Natural killer cell treated with Interleukin-12 subunit alpha and Interleukin-12 subunit beta and Interleukin-15 and Interleukin-18, amount 100 ng/mL, for 72 hours (primary cell): ENCODE measurements around the gene SAMM50. TPM values are rescaled to one million over a fixed set of nuclear protein-coding genes. Genes with fewer than 3 reads are reported as not detected.

Experiments used
- ATAC-seq, 2 donors: fragments of 150-1000 bp; cut with Tn5 transposase in 1 of 2; sonication (Bioruptor Pico), chemical (Tn5 transposase) in 1 of 2; 2 replicates each; pipeline ENCODE4 v1.10.0; 2021
- DNase-seq: peaks from one replicate; pipeline ENCODE4 v3.0.0; 2022; ENCODE audit warnings: low spot score
- H3K27ac Mint-ChIP-seq, 2 donors: 1 replicate in 1 of 2; 2 replicates in 1 of 2; pipeline ENCODE4 v1.8.0; 2022; ENCODE audit warnings: mixed read lengths in 2 of 2, mild to moderate bottlenecking in 1 of 2, moderate library complexity in 1 of 2
- H3K27me3 Mint-ChIP-seq, 2 donors: 1 replicate in 1 of 2; 2 replicates in 1 of 2; pipeline ENCODE4 v1.8.0; 2022; ENCODE audit warnings: mixed read lengths in 2 of 2
- H3K36me3 Mint-ChIP-seq: one replicate; pipeline ENCODE4 v1.8.0; 2022; ENCODE audit warnings: mixed read lengths
- H3K4me1 Mint-ChIP-seq, 2 donors: 1 replicate in 1 of 2; 2 replicates in 1 of 2; pipeline ENCODE4 v1.8.0; 2022; ENCODE audit warnings: low read depth in 2 of 2, mixed read lengths in 2 of 2, mild to moderate bottlenecking in 1 of 2
- H3K4me3 Mint-ChIP-seq: one replicate; pipeline ENCODE4 v1.8.0; 2022; ENCODE audit warnings: mixed read lengths
- H3K9me3 Mint-ChIP-seq: 2 replicates; pipeline ENCODE4 v1.8.0; 2022; ENCODE audit warnings: mixed read lengths
- total RNA-seq, 2 donors: library from RNA; stranded (reverse); gene quantifications; one replicate each; pipeline ENCODE4 v1.2.3, GENCODE V29; 2022

Gene SAMM50
- total RNA-seq, 2 donors from 2014 or later: 45.5 to 46.5 TPM

DNA sequence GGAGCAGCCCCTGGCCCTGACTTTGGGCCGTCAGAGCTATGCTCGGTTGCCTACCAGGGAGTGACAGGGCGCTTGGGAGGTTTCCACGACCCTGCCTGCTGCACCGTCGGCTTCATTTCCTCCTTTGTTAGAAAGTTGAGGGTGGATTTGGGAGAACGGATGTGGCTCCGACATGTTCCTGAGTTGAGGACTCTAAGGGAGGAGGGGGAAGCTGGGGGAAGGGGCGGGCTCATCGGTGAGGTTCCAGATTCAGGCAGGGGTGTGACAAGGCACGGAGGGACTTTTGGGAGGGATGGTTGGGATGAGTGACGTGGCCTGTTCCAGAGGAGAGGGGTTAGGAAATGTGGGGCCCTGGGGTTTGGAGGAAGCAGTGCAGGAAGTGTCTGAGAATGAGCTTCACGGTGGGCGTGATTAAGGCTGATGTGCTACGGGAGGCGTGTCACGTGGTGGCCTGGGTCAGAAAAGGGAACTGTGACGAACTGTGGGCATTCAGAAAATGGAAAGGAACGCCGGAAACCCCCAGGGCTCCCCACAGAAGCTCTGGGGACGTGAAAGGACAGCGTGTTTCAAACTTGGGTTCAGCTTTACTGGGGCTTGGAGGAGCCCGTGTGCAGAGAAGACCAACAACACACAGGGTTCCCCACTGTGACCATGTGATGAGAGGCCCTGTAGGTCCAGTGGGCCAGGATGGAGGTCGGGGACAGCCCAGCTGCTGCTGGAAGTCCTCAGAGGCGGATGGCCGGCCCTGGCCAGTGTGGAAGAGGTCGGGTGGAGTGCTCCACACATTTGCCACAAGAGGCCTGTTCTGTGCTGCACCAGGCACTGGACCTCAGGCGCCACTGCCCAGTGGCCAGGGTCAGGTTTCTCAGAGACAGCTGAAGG lies 71.6 kb downstream of the SAMM50 start:
- Mint-ChIP-seq H3K27ac (peak overlapping the region; percentile 88 to 93), H3K9me3 (no peaks in the 10 kb centered on the region), H3K4me3 (peak overlapping the region; percentile 90), H3K36me3 (no peaks in the 10 kb centered on the region), H3K27me3 (peaks cover 0 to 12% of the 10 kb centered on the region in 2 donors), H3K4me1 (peaks cover 33 to 43% of the 10 kb centered on the region in 2 donors)
- peak; percentile 84 for DNase-seq
- peak; percentile 82 to 85 for ATAC-seq

DNA sequence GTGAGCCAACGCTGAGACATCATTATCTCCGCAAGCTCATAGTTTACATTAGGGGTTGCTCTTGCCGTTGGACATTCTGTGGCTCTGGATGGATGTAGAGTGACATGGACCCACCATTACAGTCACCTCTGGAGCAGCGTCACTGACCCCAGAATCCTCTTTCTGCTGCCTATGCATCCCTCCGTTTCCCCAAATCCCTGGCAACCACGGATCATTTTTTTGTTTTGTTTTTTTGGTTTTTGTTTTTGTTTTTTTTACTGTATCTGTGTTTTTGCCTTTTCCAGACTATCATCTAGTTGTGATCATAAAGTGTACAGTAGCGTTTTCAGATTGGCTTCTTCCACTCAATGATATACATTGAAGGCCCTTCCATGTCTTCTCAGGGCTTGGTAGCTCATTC lies 72.8 kb downstream of the SAMM50 start:
- H3K4me3 Mint-ChIP-seq: peak overlapping the region; percentile 13
- no peak for DNase-seq
- peak overlapping the region; percentile 3 to 37 for H3K27ac Mint-ChIP-seq
- peaks cover 30 to 37% of the 10 kb centered on the region in 2 donors for H3K4me1 Mint-ChIP-seq
- H3K36me3 Mint-ChIP-seq: no peaks in the 10 kb centered on the region
- peaks cover 0 to 12% of the 10 kb centered on the region in 2 donors for H3K27me3 Mint-ChIP-seq
- no peaks in the 10 kb centered on the region for H3K9me3 Mint-ChIP-seq
- ATAC-seq: no peak

DNA sequence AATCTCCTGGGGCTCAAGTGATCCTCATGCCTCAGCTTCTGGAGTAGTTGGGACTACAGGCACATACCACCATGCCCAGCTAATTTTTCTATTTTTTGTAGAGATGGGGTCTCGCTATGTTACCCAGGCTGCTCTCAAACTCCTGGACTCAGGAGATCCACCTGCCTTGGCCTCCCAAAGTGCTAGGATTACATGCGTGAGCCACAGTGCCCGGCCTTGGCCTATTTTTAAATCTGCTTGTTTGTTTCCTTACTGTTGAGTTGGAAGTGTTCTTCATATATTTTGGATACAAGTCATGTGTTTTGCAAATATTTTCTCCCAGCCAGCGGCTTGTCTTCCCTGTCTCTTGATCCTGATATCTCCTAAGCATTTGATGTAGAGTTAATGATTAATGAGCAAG lies 73.8 kb downstream of the SAMM50 start:
- DNase-seq (no peak), ATAC-seq (no peak)
- Mint-ChIP-seq H3K4me3 (no peak overlapping the region), H3K4me1 (peaks cover 25 to 37% of the 10 kb centered on the region in 2 donors), H3K27me3 (peaks cover 0 to 12% of the 10 kb centered on the region in 2 donors), H3K27ac (no peak overlapping the region), H3K9me3 (no peaks in the 10 kb centered on the region), H3K36me3 (no peaks in the 10 kb centered on the region)

DNA sequence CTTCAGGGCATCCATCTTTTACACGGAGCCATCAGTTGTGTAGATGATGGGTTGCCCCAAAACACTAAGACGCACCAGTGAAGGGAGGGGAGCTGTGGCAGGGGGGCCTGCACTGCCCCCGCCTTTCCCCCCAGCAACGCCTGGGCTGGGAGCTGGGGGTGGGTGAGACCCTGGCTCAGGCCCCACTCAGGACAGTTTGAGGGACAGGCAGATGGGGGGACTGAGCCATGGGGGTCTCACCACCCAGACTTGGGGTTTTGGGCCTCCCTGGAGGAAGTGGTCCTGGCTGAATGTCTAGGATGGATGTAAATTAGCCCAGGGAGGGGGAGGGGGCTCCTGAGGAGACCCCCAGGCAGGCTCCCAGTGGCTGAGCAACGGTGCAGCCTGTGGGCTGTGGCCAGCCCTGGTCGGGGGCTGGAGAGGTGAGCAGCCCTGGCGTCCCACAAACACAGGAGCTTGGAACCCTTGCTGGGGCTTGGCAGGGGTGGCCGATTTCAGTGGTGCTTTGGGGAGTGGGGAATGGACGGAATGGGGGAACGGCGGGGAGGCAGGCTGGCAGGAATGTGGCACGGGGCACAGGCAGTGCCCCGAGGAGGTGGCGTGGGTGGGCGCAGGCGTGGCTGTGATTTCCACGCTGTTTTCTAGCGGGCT lies 74.9 kb downstream of the SAMM50 start:
- no peak overlapping the region for H3K4me3 Mint-ChIP-seq
- H3K27ac Mint-ChIP-seq: no peak overlapping the region
- H3K4me1 Mint-ChIP-seq: peaks cover 25 to 34% of the 10 kb centered on the region in 2 donors
- ATAC-seq (no peak), DNase-seq (no peak)
- no peaks in the 10 kb centered on the region for H3K9me3 Mint-ChIP-seq
- no peaks in the 10 kb centered on the region for H3K36me3 Mint-ChIP-seq
- peaks cover 0 to 12% of the 10 kb centered on the region in 2 donors for H3K27me3 Mint-ChIP-seq

DNA sequence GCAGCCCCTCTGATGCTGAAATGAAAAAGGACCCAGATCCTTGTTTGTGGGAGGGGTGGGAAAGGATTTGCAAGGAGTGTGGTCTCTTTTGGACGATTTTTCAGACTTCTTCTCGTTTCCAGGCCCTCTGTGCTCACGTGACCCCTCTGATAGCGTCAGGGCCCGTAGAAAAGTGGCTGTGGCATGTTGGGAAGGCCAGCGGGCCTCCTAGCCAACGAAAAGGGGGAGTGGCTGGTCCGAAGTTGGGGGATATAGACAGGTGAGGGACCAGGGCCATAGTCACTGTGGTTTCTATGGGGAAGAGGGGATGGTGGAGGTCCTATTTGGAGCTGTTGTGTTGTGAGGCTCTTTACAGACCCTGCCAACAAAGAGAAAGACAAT lies 75.5 kb downstream of the SAMM50 start:
- peaks cover 0 to 9% of the 10 kb centered on the region in 2 donors for H3K27me3 Mint-ChIP-seq
- ATAC-seq: no peak
- H3K27ac Mint-ChIP-seq: no peak overlapping the region
- H3K36me3 Mint-ChIP-seq: no peaks in the 10 kb centered on the region
- no peak overlapping the region for H3K4me3 Mint-ChIP-seq
- H3K9me3 Mint-ChIP-seq: no peaks in the 10 kb centered on the region
- H3K4me1 Mint-ChIP-seq: peaks cover 21 to 29% of the 10 kb centered on the region in 2 donors
- no peak for DNase-seq

DNA sequence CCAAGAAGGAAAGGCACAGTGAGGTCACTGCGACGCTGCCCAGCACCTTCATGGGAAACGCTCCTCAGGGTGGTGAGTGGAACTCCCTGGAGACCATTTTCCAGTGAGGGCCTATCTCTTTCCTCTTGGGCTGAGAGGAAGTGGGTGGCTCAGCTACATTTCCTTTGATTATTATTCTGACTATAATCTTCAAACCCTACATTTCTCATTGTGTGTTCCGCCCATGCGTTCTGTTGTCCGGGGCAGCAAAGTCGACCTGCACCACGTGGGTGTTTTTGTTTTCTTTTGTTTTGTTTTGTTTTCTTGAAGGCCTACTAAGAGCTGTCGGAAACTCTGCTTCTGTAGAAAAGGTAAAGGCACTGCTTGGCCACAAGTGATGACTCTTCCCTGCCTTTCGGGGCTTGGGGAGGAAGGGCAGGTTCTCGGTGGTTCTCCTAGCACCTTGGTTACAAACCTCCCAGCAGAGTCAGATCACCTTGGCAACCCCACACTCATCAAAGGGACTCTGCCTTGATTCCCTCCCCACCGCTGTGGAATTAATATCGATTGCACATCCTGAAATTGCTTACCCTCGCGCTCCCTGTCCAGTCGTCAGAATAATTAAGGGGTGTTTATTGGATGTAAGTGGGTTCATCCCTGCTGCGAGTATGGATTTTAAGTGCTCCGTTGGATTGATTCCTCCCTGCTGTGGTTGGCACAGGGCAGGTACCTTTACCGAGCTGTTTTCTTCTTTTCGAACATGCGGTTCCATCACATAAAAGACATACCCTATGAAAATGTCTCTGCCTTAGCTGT lies 76.1 kb downstream of the SAMM50 start:
- no peak for ATAC-seq

DNA sequence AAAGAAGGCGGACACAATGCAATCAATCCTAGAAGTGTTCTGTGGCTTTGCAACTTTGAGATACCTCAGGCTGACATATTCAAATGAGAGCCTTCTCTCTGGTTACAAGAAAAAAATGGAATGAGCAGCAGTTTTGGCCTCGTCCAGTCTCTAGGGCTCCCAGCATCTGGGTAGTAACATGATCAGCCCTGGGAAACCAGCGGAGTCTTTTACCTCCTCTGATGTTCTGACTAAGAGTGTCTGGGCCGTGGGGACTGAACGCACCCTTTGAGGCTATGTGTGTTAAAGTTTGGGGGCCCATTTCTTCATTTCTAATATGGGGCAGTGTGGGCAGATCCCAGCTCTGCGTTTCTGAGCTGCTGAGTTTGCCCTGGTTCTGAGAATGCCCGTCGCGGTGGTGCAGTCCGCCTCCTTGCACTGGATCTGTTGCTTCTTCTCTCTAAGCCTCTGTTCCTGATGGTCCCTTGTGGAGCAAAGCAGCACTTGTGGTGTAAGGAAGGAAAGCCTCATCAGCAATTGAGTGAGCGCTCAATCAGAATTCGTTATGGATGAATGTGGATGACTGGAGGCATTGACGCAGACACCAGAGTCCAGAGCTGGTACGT lies 77.0 kb downstream of the SAMM50 start:
- no peak overlapping the region for H3K27ac Mint-ChIP-seq
- ATAC-seq (no peak), DNase-seq (no peak)
- H3K4me3 Mint-ChIP-seq: no peak overlapping the region
- no peaks in the 10 kb centered on the region for H3K36me3 Mint-ChIP-seq
- H3K9me3 Mint-ChIP-seq: no peaks in the 10 kb centered on the region
- H3K27me3 Mint-ChIP-seq: peaks cover 0 to 4% of the 10 kb centered on the region in 2 donors
- H3K4me1 Mint-ChIP-seq: peaks cover 7 to 13% of the 10 kb centered on the region in 2 donors

More for the DNA sequence above, 76.1 kb downstream of the SAMM50 start:
- Mint-ChIP-seq H3K27ac (no peak overlapping the region), H3K27me3 (peaks cover 0 to 8% of the 10 kb centered on the region in 2 donors), H3K4me1 (peaks cover 15 to 22% of the 10 kb centered on the region in 2 donors), H3K4me3 (no peak overlapping the region), H3K36me3 (no peaks in the 10 kb centered on the region), H3K9me3 (no peaks in the 10 kb centered on the region)
- DNase-seq: no peak

DNA sequence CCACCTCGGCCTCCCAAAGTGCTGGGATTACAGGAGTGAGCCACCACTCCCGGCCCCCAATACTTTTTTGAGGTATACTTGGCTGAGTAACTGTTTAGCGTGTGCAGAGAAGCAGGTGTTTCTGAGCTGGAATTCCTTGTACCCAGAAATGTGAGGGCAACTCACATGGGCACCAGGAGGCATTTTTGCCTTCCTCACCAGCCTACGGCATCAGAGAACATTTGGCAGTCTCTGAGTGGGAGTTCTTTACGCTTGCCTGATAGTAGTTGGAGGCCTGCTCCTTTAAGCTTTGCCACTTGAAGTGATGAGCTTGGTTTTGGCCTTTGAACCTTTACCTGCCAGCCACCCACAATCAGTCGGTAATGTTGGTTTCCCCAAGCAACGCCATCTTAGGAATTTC lies 78.0 kb downstream of the SAMM50 start:
- no peak for DNase-seq
- H3K36me3 Mint-ChIP-seq: no peaks in the 10 kb centered on the region

DNA sequence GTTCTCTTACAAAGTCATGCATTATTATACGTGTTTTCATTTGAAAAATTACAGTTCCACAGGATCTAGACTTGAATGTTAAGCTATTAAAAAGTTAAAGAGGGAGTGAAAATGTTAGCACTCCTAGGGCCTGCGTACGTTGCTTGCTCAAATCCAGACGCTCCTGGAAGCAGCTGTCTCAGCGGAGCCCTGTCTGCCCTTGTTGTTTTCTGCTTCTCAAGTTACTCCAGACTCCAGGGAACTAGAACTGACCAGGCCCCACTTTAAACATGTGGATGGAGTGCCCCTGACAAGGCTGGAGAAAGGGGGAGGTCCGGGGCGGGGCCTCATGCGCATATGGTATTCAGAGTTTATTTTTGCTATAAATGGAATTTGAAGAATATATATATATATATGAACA lies 78.5 kb downstream of the SAMM50 start:
- H3K27ac Mint-ChIP-seq: no peak overlapping the region
- DNase-seq: no peak
- ATAC-seq: no peak
- no peaks in the 10 kb centered on the region for H3K36me3 Mint-ChIP-seq
- H3K9me3 Mint-ChIP-seq: no peaks in the 10 kb centered on the region
- no peak overlapping the region for H3K4me3 Mint-ChIP-seq
- peaks cover under 1 to 7% of the 10 kb centered on the region in 2 donors for H3K4me1 Mint-ChIP-seq
- H3K27me3 Mint-ChIP-seq: peaks cover 0 to 5% of the 10 kb centered on the region in 2 donors

More for the DNA sequence above, 78.0 kb downstream of the SAMM50 start:
- H3K4me1 Mint-ChIP-seq: peaks cover 5 to 10% of the 10 kb centered on the region in 2 donors
- no peaks in the 10 kb centered on the region for H3K9me3 Mint-ChIP-seq
- H3K27ac Mint-ChIP-seq: no peak overlapping the region
- ATAC-seq: no peak
- H3K27me3 Mint-ChIP-seq: peaks cover 0 to 7% of the 10 kb centered on the region in 2 donors
- no peak overlapping the region for H3K4me3 Mint-ChIP-seq

DNA sequence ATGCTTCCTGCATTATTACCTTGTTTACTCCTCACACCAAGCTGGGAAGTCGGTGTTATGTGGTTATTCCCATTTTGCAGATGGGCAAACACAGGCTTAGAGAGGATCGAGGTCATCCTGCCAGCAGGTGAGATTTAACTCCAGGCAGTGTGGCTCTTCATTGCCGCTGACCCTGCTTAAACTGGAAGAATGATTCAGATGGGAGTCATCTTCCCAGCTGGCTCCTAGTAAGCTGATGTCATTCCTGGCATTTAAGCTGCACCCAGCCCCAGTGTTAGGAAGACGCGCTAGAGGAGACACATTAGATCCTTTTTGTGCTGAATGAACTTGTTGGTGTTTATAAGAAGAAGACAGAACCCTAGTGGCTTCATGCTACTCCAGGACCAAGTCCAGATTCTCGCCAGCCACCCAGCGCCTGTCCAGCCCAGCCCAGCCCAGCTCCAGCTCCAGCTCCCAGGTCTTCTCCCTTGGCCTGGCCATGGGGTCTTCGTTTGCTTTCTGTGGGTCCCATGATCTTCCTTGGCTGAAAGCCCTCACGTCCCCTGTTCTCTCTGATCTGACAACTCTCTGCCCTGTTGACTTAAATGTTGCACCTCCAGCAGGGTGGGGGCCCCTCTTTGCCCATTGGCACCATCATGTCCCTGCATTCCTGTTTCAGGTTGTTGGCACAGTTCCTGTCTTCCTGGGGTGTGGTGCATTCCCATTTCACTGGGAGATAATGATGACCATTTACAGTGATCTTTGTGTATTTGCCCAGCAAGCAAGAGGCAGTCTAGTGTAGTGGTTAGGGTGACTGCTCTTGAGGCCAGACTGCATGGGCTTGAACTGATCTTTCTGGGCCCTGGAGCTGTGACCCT lies 82.5 kb downstream of the SAMM50 start:
- Mint-ChIP-seq H3K4me3 (no peak overlapping the region), H3K27me3 (peaks cover 0 to 7% of the 10 kb centered on the region in 2 donors), H3K9me3 (no peaks in the 10 kb centered on the region), H3K4me1 (peaks cover 0 to under 1% of the 10 kb centered on the region in 2 donors), H3K27ac (no peak overlapping the region), H3K36me3 (no peaks in the 10 kb centered on the region)
- DNase-seq (no peak), ATAC-seq (no peak)

DNA sequence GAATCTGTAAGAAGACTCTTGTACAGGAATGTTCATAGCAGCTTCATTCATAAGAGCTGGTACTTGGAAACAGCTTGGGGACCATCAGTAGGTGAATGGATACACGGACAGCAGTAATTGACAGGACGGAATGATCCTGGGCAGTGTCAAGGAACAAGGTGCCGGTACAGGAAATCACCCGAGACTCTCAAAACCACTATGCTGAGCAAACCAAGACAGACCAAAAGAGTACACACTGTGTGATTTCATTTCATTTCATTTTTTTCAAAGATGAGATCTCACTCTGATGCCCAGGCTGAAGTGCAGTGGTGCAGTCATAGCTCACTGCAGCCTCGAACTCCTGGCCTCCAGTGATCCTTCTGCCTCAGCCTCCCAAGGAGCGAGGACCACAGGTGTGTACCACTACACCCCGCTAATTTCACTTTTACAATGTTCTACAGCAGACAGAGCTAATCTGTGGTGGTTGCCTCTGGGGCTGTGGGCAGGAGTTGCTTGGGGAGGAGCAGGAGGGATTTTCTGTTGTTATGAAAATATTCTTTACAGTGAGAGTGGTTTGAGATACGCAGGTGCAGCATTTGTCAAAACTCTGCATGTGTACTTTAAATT lies 84.4 kb downstream of the SAMM50 start:
- peaks cover 0 to 3% of the 10 kb centered on the region in 2 donors for H3K4me1 Mint-ChIP-seq
- H3K9me3 Mint-ChIP-seq: no peaks in the 10 kb centered on the region
- no peak for DNase-seq
- peaks cover 0 to 7% of the 10 kb centered on the region in 2 donors for H3K27me3 Mint-ChIP-seq
- no peak for ATAC-seq
- H3K27ac Mint-ChIP-seq: no peak overlapping the region
- no peaks in the 10 kb centered on the region for H3K36me3 Mint-ChIP-seq
- no peak overlapping the region for H3K4me3 Mint-ChIP-seq
